GM23248 (cell line): ENCODE data around the gene IQGAP1.

Source experiments
- EZH2 ChIP-seq: fragments of 200-600 bp; sonication (generic); IDR thresholded peaks from 2 replicates; pipeline ENCODE4 v1.6.1; 2018; ENCODE audit warnings: antibody characterized with exemption, mild to moderate bottlenecking; ENCODE audit not compliant: insufficient read depth, poor library complexity, severe bottlenecking
- EZH2phosphoT487 ChIP-seq: fragments of 200-600 bp; sonication (generic); IDR thresholded peaks from 2 replicates; pipeline ENCODE4 v1.6.1; 2018; ENCODE audit warnings: antibody characterized with exemption, moderate library complexity, mild to moderate bottlenecking, low read depth; ENCODE audit not compliant: insufficient read depth

GRCh38 chr15:90349072-90349471 lies 39.0 kb upstream of the IQGAP1 start:
- no peak for TF ChIP-seq EZH2
- TF ChIP-seq EZH2phosphoT487, result no peak
